Right lobe of liver (tissue), 4 donors: Measurements from ENCODE around the gene ACTL6B.

ENCODE experiments used
- POLR2A ChIP-seq: fragments of 450-650 bp; IDR thresholded peaks from one replicate; pipeline ENCODE4 v1.6.1; 2017; ENCODE audit warnings: antibody characterized with exemption, mild to moderate bottlenecking
- TF ChIP-seq, protein P1 (sequence below), 4 donors: fragments of 200-600 bp in 3 of 4; fragments of 450-650 bp in 1 of 4; IDR thresholded peaks; one replicate each; pipeline versions ENCODE4 v1.5.1 to v1.8.0; 2016 to 2022; ENCODE audit warnings: antibody characterized with exemption in 4 of 4, mild to moderate bottlenecking in 2 of 4
- donor health status: DM: no; HTN: no; CAD: no.
- donor health status: DM: no; HTN: no; CAD: no.
- donor health status: DM: no; HTN: yes; CAD: no.

GRCh38 chr7:100595188-100595587 lies 61.1 kb downstream of the ACTL6B start:
- TF ChIP-seq, protein P1, sequence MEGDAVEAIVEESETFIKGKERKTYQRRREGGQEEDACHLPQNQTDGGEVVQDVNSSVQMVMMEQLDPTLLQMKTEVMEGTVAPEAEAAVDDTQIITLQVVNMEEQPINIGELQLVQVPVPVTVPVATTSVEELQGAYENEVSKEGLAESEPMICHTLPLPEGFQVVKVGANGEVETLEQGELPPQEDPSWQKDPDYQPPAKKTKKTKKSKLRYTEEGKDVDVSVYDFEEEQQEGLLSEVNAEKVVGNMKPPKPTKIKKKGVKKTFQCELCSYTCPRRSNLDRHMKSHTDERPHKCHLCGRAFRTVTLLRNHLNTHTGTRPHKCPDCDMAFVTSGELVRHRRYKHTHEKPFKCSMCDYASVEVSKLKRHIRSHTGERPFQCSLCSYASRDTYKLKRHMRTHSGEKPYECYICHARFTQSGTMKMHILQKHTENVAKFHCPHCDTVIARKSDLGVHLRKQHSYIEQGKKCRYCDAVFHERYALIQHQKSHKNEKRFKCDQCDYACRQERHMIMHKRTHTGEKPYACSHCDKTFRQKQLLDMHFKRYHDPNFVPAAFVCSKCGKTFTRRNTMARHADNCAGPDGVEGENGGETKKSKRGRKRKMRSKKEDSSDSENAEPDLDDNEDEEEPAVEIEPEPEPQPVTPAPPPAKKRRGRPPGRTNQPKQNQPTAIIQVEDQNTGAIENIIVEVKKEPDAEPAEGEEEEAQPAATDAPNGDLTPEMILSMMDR (IDR thresholded peaks at IDR 0.05) = no peak
- TF ChIP-seq POLR2A = no peak
